CD4-positive, alpha-beta T cell (primary cell): ENCODE results near the gene PNKD. TPM values are rescaled to one million over a fixed set of nuclear protein-coding genes. Genes with fewer than 3 reads are reported as not detected.

Experiments
- ATAC-seq: fragments of 200-7000 bp; cut with Tn5 transposase; one replicate; pipeline ENCODE4 v1.10.0; 2022; ENCODE audit warnings: mild to moderate bottlenecking; ENCODE audit not compliant: poor library complexity
- CTCF ChIA-PET: fragments of 350-600 bp; sonication (Branson Sonifier 250); formaldehyde crosslinking; loops from one replicate; lab custom pipeline; 2021; ENCODE audit warnings: antibody characterized with exemption, inconsistent platforms; lab: Charles Lee
- POLR2A ChIA-PET: fragments of 350-600 bp; sonication (Branson Sonifier 250); formaldehyde crosslinking; loops from one replicate; lab custom pipeline; 2021; ENCODE audit warnings: antibody characterized with exemption, inconsistent platforms; lab: Charles Lee
- DNase-seq, 14 experiments: peaks; one replicate each; pipeline ENCODE4 v3.0.0-alpha.2; 2013 to 2020; ENCODE audit warnings: mixed read lengths in 2 of 14
- H3K27ac ChIP-seq, 2 donors: one replicate each; pipeline versions ENCODE4 v1.5.1 to v1.7.0; 2013; ENCODE audit warnings: low read length in 2 of 2, low read depth in 1 of 2, mild to moderate bottlenecking in 1 of 2
- H3K27me3 ChIP-seq, 2 experiments: 1 replicate in 1 of 2; 2 replicates in 1 of 2; pipeline versions ENCODE4 v1.6.1 to v1.7.0; 2013; ENCODE audit warnings: low read length in 2 of 2, control low read depth in 1 of 2, mild to moderate bottlenecking in 1 of 2, moderate library complexity in 1 of 2; ENCODE audit not compliant: insufficient read depth in 2 of 2, control insufficient read depth in 1 of 2
- H3K36me3 ChIP-seq: one replicate; pipeline ENCODE4 v1.6.1; 2013; ENCODE audit warnings: low read length, control low read depth; ENCODE audit not compliant: insufficient read depth
- H3K4me1 ChIP-seq: one replicate; pipeline ENCODE4 v1.6.1; 2013; ENCODE audit warnings: low read length, control low read depth; ENCODE audit not compliant: insufficient read depth
- H3K4me3 ChIP-seq: one replicate; pipeline ENCODE4 v1.5.1; 2013; ENCODE audit warnings: mild to moderate bottlenecking, low read length, moderate library complexity
- H3K9me3 ChIP-seq, 2 experiments: 1 replicate in 1 of 2; 2 replicates in 1 of 2; pipeline versions ENCODE4 v1.6.1 to v1.7.0; 2013; ENCODE audit warnings: low read length in 2 of 2, mild to moderate bottlenecking in 2 of 2, control low read depth in 1 of 2, moderate library complexity in 1 of 2; ENCODE audit not compliant: control insufficient read depth in 1 of 2, insufficient read depth in 1 of 2
- H3K27ac Mint-ChIP-seq: one replicate; pipeline ENCODE4 v1.8.0; 2020; ENCODE audit warnings: mixed read lengths
- H3K27me3 Mint-ChIP-seq: one replicate; pipeline ENCODE4 v1.8.0; 2021; ENCODE audit warnings: mixed read lengths
- H3K36me3 Mint-ChIP-seq: one replicate; pipeline ENCODE4 v1.8.0; 2021; ENCODE audit warnings: low read depth, mixed read lengths
- H3K4me1 Mint-ChIP-seq: one replicate; pipeline ENCODE4 v1.8.0; 2021; ENCODE audit warnings: low read depth, mixed read lengths
- H3K4me3 Mint-ChIP-seq: one replicate; pipeline ENCODE4 v1.8.0; 2020; ENCODE audit warnings: mild to moderate bottlenecking, mixed read lengths
- H3K9me3 Mint-ChIP-seq: one replicate; pipeline ENCODE4 v1.8.0; 2020; ENCODE audit warnings: mixed read lengths
- CTCF ChIP-seq: fragments of 200-600 bp; IDR thresholded peaks from one replicate; pipeline ENCODE4 v1.8.0; 2022; ENCODE audit warnings: antibody characterized with exemption, mild to moderate bottlenecking
- intact Hi-C, 2 experiments: fragments of 100-400 bp; cut with DNase I in 1 of 2; cut with micrococcal nuclease in 1 of 2; formaldehyde crosslinking; loops; one replicate each; pipeline versions ENCODE4 v1.15.1 to v1.9.0; 2023 to 2025; cut with DNase I, micrococcal nuclease
- total RNA-seq, 174 experiments: library from RNA in 2 of 174; stranded (reverse) in 2 of 174; gene quantifications; one replicate each; pipeline ENCODE4 v1.2.3 and lab custom pipeline; 2021 to 2026

The PNKD gene
- total RNA-seq, 2 experiments from 2014 or later: 9.2 to 10.6 TPM

GRCh38 chr2:218267259-218267658, 3.1 kb upstream of the PNKD start:
- Histone ChIP-seq H3K27ac (no peak overlapping the region), H3K36me3 (peaks cover 52% of the 10 kb centered on the region), H3K4me3 (no peak overlapping the region), H3K9me3 (no peaks in the 10 kb centered on the region), H3K4me1 (peaks cover 61% of the 10 kb centered on the region), H3K27me3 (no peaks in the 10 kb centered on the region)
- DNase-seq (no peak), ATAC-seq (no peak)
- TF ChIP-seq CTCF: no peak
- ChIA-PET CTCF (interaction anchor here (0.9 kb wide), 1 partner anchor 25 kb away, joined by 3 read pairs; the partner anchor contains the start of gene TMBIM1), POLR2A (interaction anchor here (1.4 kb wide), 1 partner anchor 19 kb away, joined by 3 read pairs; no protein-coding TSS in a partner anchor)
- Mint-ChIP-seq H3K9me3 (no peaks in the 10 kb centered on the region), H3K4me1 (peaks cover 40% of the 10 kb centered on the region), H3K27me3 (no peaks in the 10 kb centered on the region), H3K4me3 (peak overlapping the region; percentile 62), H3K27ac (peak overlapping the region; percentile 39), H3K36me3 (peaks cover 50% of the 10 kb centered on the region)
- intact Hi-C loops: no loop called here

DNA sequence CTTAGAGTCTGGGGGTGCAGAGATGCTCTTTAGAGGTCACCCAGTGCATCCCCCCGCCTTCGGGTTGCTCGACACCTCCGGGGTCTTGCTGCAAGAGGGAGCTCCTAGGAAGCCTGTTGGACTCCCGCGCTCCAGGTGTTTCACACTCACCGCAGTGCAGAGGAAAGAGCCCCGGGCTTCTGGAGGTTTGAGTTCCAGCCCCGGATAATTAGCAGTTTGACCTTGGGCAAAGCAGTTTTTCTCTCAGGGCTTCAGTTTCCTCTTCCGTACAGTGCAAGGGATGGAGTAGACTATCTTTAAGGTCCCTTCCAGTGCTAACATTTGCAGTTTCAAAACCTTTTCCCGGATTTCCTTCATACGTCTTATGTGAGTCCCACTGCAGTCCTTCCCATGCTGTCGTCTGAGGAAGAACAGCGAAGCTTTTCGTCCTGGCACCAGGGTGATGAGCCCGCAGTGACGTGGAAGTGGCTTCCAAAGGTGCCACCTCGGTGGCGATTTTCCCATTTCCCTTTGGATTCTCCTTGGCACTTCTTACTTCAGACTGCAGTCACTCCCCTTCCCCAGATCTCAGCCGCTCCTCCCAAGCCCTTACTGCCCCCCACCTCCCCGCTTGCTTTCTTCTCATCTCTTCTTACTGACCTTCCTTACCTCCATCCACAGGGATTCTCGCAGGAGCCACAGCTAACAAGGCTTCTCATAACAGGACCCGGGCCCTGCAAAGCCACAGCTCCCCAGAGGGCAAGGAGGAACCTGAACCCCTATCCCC, 585 bp downstream of the PNKD start:
- Mint-ChIP-seq H3K9me3 (no peaks in the 10 kb centered on the region), H3K27me3 (no peaks in the 10 kb centered on the region), H3K27ac (peak overlapping the region; percentile 78), H3K36me3 (peaks cover 61% of the 10 kb centered on the region), H3K4me3 (peak overlapping the region; percentile 88), H3K4me1 (peaks cover 54% of the 10 kb centered on the region)
- POLR2A ChIA-PET: interaction anchor here (0.6 to 8.0 kb wide), 27 partner anchors 10 to 1117 kb away, joined by 3 to 221 read pairs (median 6); partner anchors contain the start of genes ARPC2, BCS1L, CATIP and CTDSP1
- intact Hi-C loops: loop anchor here (1.0 to 5.0 kb wide), 5 partner anchors 54 to 386 kb away; partner anchors contain the start of genes ARPC2 (in 2 of the 2), CNOT9 (in 2 of the 2), USP37 (in 2 of the 2) and BCS1L (in 1 of the 2)
- CTCF ChIA-PET: interaction anchor here (0.7 to 6.5 kb wide), 14 partner anchors 14 to 440 kb away, joined by 3 to 68 read pairs (median 6); partner anchors contain the start of genes CATIP, TMBIM1 and TTLL4
- Histone ChIP-seq H3K4me3 (peak overlapping the region; percentile 75), H3K4me1 (peaks cover 60% of the 10 kb centered on the region), H3K9me3 (no peaks in the 10 kb centered on the region), H3K27ac (peak overlapping the region; percentile 16 to 64), H3K27me3 (no peaks in the 10 kb centered on the region), H3K36me3 (peaks cover 48% of the 10 kb centered on the region)
- ATAC-seq (no peak), DNase-seq (no peak)
- TF ChIP-seq CTCF: no peak

DNA sequence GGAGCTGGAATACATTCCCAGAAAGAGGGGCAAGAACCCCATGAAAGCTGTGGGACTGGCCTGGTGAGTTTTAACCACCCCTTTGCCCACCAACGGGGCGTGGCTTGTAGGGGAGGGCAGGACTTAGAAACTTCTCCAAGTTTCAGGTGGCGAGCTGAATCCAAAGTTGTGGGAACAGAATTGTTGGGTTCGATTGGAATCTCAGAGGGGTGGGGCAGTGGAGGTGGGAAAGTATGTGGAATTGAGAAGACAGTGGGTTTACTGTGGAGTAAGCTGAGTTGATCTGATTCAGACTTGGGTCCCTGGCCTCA, 1.1 kb downstream of the PNKD start:
- Mint-ChIP-seq H3K4me3 (peak overlapping the region; percentile 88), H3K27me3 (no peaks in the 10 kb centered on the region), H3K36me3 (peaks cover 64% of the 10 kb centered on the region), H3K9me3 (no peaks in the 10 kb centered on the region), H3K4me1 (peaks cover 54% of the 10 kb centered on the region), H3K27ac (peak overlapping the region; percentile 81)
- no peak for TF ChIP-seq CTCF
- Histone ChIP-seq H3K9me3 (no peaks in the 10 kb centered on the region), H3K27ac (peak overlapping the region in 1 of 2 donors; percentile 16), H3K27me3 (no peaks in the 10 kb centered on the region), H3K4me3 (no peak overlapping the region), H3K36me3 (peaks cover 48% of the 10 kb centered on the region), H3K4me1 (peaks cover 55% of the 10 kb centered on the region)
- ATAC-seq (no peak), DNase-seq (peak in 1 of 14 experiments; percentile 32)
- ChIA-PET POLR2A (interaction anchor here (0.6 to 8.0 kb wide), 13 partner anchors 17 to 388 kb away, joined by 3 to 221 read pairs (median 10); partner anchors contain the start of genes ARPC2, BCS1L, CATIP and CTDSP1), CTCF (interaction anchor here (1.2 to 6.5 kb wide), 6 partner anchors 15 to 124 kb away, joined by 3 to 68 read pairs (median 16); partner anchors contain the start of genes CATIP and TMBIM1)
- intact Hi-C loops: loop anchor here (2.0 to 5.0 kb wide), 2 partner anchors 55 to 386 kb away; partner anchors contain the start of genes ARPC2 (in 1 of the 2), BCS1L (in 1 of the 2) and ZNF142 (in 1 of the 2)
